HTR-8/SVneo (cell line): ENCODE data around the gene ESR2.
"Not testable (repeated sequence)": the region's sequence is repeated elsewhere in the genome, so short reads cannot be mapped to it uniquely, and the experiment has no call there.

ENCODE experiments used
- DNase-seq: peaks from one replicate; pipeline ENCODE4 v3.0.0; 2011; ENCODE audit warnings: low spot score, mixed read lengths; ENCODE audit not compliant: insufficient read length
- FAIRE-seq: peaks from 2 replicates; lab custom pipeline; 2011; peaks lifted over from hg19 to GRCh38; lab: Jason Lieb, UNC

Gene ESR2

DNA sequence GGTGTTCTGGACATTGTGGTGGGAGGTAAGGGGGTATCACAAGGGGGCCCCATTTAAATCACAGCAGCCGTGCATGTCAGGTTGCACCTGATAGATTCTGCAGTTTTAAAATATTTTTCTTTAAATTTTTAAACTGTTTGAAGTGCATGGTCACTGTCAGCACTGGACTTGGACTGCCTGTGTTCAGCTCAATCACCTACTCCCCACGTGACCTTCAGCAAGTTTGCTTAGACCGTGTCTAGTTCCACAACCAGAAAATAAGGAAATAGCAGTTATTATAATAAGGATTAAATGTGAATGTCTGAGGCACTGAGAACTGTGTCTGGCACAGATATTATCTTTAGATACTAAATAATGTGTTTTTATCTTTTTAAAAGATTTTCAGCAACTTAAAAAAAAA is 64.7 kb downstream of the ESR2 start:
- peak; percentile 83 for FAIRE-seq
- DNase-seq = no peak

DNA sequence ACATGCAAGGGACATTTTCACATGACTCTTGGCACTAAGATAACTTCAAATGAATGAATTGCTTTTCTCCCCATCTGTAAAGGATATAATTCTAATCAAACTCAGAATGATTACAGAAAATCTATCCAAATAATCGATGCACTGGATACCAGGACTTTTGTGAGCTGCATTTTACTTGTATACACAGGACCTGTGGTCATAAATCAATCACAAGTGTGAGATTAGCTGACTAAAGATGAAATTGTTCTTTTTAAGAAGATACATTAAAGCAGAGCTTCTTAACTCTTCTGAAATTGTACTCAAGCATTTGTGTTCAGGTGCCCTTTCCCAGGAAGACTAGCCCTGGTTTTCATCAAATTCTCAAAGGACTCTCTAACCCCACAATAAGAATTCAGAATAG is 66.3 kb downstream of the ESR2 start:
- FAIRE-seq = peak; percentile 90
- DNase-seq = no peak

DNA sequence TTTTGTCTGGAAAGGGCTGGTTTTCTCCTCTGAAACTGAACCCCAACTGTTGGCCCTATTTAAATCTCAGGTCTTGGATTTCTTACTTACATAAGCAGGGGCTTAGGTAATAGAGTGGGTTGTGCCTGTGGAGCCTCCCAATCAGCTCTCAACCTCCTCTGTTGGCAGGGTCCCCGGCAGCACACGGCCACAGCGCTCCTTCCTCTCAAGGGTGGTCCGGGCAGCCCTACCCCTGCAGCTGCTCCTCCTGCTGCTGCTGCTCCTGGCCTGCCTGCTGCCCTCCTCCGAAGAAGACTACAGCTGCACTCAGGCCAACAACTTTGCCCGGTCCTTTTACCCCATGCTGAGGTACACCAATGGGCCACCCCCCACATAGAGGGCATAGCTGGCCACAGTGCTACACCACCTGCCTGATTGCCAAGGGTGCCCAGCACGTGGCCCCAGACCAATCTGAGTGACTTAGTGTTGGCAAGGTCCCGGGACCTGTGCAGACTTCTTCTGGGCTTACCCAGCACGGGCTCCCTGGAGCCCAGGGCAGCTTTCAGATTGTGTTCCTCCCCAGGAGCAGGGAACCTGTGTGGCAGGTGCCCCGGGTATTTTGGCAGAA is 68.9 kb downstream of the ESR2 start:
- FAIRE-seq (peak; percentile 92), DNase-seq (no peak)

DNA sequence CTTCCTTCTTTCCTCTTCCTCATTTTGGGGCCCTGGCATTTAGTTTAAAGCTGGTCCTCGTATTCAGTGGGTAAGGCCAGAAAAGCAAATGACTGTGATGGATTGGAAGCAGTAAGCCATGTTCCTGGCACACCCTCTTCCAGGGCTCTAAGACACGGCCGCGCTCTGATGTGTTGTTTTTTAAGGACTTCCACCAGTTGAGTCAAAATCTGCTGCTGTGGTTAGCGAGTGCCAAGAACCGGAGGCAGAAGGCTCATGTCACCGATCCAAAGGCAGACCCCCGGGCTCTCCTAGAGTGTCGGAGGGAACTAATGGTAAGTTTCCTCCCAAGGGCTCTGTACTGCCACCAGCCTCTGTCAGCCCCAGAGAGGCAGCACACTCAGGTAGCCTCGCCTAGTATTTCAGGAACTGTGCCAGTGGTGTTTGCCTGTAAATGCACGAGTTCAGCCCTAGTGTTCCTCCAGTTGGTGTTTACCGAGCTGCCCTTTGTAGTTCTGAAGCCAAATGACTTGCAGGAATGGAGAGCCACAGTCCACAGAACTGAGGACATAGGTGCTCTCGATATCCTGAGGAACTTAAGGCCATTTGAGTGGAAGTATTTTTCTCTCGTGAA is 72.7 kb downstream of the ESR2 start:
- DNase-seq (no peak), FAIRE-seq (peak; percentile 94)

DNA sequence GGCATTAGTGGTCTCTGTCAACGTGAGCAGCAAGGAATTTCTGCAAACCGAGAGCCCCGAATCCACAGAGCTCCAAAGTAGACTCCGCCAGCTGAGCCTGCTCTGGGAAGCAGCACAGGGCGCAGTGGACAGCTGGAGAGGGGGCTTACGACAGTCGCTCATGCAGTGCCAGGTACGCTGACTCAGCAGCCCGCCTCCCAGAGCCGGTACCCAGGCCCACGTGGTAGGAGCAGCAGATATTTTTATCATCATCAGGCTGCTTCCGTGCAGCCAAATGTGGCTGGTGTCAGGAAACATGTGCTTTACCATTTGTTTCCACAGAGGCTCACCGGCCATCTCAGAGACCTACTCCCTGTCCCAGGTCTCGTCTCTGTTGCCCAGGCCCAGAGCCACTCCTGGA is 73.7 kb downstream of the ESR2 start:
- no peak for DNase-seq

DNA sequence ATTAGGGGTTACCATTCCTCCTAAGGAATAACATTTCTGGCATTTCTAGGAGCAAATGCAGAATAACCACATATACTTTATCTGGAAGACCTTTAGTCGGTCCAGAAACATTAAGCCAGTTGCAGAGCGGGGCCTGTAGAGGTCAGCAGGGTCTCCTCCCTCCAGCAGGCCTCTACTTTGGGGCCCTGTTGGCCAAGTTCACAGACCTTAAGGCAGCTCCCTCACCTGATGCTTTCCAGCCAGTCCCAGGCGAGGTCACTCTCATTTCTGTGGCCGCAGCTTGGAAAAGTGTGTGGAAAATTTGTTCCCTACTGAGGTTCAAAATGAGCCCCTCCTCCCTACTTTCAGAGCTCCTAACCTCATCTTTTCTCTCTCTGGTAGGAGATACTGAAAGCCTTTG is 74.1 kb downstream of the ESR2 start:
- FAIRE-seq = no peak
- DNase-seq = no peak

More for the DNA sequence above, 73.7 kb downstream of the ESR2 start:
- FAIRE-seq = no peak

DNA sequence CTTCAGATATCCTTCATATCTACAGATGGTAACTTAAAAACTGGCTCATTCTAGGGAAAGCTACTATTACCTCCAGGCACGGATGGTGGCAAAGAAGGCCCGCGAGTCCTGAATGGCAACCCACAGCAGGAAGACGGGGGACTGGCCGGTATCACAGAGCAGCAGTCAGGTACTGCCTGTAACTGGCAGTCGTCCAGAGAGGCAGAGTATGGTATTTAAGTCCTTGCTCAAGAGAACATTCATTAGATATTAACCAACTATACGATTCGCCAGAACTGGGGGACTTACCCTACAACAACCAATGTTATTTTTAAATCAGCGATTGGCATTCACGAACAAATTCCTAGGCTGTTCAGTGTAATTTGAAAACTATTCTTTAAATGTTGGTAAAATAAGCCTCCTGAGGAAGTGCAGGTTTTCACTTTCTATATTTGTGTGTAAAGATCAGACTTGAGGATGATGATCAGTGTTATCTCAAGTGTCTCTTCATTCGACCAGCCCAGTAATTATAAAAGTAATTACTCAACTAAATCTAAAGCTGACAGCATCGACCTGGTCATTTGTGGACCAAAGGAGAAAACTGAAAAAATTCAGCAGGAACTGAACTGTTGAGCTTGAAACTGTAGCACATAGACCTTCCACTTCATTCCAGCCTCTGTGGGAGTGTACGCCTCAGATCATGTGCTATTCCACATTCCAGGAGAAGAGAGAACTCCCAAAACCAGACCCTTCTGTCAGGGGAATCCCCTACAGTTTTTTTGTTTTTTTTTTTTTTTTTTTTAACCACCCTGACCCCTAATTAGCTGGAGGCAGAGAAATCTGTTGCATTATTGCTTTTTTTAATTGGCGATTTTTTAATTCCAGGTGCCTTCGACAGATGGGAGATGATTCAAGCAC is 75.6 kb downstream of the ESR2 start:
- peak; percentile 69 for FAIRE-seq
- DNase-seq = no peak

DNA sequence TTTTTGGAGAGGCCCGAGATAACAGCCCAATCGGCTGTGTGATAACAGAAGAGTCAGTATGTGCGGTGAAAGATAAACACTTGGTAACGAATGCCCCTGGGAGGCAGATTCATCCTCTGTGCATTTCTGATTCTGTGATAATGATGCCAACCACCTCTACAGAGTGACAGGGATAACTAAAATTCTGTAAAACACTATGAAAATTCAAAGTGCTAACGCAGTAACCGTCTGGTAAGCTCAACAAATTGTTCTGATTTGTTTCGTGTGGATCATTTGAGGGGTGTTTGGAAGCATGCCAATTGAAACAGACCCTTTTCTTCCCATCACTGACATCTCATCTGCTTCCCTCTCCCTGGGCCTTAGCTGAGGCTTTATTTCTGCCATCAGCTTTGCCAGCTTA is 76.3 kb downstream of the ESR2 start:
- FAIRE-seq (peak; percentile 87), DNase-seq (no peak)

DNA sequence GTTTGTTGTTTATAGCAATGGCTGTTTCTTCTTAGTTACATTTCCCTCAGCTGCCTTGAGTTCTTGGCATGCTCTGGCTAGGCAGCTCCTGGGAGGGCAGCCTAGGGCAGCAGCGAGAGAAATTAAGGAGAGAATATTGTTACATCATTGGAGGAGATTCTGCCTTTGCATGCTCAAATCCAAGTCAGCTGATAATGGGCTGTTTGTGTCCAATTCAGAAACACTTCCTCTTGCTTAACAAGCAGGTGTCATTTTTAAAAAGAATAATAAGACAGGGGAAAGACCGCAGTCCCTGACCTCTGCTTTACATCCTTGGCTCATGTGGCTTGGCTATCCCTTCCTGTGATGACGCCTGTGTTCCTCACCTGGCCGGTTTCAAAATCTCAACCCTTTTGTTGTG is 76.9 kb downstream of the ESR2 start:
- DNase-seq (no peak), FAIRE-seq (no peak)

DNA sequence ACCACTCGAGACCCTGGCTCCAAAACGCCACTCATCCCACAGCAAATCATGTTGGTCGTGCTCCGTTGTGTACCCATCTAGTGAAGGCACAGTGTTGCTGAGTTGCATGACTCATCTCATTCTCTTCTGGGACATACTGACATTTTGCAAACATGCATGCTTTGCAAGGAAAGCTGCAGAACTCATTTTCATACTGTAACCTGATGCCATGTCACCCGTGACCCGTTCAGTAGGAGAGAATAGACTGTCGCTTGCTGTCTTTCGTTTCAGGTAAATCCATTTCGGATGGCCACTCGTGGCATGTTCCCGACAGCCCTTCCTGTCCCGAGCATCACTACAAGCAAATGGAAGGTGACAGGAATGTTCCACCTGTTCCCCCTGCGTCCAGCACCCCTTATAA is 78.2 kb downstream of the ESR2 start:
- no peak for DNase-seq
- FAIRE-seq = peak; percentile 98

DNA sequence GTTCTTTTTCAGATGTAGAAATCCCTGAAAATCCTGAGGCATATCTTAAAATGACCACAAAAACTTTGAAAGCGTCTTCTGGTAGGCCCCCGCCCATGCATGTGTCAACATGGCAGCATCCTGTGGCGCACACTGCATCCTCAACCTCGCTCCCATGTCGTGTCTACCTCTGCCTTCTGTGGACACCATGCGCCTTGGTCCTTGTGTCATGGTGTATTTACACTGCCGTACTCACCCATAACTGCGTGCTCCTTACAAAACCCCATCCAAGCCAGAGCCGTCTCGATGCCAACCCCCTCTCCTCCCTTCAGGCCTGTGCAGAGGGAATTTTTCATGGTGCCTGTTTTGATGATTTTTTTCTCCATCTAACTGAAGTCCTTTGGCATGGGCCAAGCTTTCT is 78.9 kb downstream of the ESR2 start:
- FAIRE-seq = no peak

DNA sequence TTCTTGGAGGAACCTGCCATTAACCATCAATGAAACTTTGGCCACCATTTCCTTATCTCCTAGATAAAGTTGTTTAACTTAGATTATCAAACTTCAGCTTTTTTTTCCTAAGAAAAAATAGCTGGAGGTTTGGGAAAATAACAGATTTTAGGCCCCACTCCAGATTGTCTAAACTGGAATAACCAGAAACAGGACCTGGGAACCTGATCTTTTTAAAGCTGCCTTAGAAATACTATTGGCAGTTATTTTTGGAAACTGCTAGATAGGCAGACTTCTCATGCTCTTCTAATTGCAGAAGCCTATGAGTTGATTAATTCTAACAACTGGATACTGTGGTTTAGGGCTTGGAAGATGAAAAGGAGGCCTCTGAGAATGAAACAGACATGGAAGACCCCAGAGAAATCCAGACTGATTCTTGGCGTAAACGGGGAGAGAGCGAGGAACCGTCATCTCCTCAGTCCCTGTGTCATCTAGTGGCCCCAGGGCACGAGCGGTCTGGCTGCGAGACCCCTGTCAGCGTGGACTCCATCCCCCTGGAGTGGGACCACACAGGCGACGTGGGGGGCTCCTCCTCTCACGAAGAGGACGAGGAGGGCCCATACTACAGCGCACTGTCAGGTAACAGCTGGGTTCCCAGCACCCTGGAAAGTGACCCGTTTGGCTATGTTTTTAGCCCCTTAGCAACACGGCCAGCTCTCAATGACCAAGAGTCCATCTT is 80.2 kb downstream of the ESR2 start:
- no peak for FAIRE-seq
- DNase-seq = no peak

More for the DNA sequence above, 78.9 kb downstream of the ESR2 start:
- no peak for DNase-seq

DNA sequence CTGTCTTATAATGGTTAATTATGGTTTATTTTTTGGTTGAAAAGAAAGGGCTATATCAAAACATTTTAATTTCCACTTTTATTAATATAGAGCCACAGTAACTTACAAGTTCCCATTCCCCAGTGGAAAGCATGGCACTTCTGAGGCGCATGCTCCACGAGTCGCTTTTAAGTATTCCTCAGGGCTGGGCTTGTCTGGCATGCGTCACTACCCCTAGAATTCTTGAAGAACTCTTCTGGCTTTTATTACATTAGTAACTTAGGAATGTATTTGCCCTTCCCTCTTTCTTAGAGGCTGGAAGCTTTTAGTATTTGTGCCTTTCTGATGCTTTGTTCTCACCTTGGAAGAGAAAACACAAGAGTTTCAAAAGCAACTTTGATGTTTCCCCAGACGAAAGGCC is 81.1 kb downstream of the ESR2 start:
- FAIRE-seq (no peak), DNase-seq (no peak)

DNA sequence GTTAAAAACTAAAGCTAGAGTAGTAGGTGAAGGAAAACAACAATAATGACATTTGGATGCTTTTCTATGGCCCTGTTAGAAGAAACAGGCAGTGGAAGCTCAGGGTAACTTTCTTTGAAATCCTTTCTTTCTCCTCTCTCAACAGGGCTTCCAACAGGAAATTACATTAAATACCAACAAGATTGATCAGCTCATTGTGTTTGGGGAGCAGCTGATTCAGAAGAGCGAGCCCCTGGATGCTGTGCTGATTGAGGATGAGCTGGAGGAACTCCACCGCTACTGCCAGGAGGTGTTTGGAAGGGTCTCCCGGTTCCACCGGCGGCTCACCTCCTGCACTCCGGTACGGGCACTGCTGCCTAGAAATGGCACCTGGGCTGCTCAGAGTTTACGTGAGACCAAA is 81.5 kb downstream of the ESR2 start:
- FAIRE-seq = no peak

DNA sequence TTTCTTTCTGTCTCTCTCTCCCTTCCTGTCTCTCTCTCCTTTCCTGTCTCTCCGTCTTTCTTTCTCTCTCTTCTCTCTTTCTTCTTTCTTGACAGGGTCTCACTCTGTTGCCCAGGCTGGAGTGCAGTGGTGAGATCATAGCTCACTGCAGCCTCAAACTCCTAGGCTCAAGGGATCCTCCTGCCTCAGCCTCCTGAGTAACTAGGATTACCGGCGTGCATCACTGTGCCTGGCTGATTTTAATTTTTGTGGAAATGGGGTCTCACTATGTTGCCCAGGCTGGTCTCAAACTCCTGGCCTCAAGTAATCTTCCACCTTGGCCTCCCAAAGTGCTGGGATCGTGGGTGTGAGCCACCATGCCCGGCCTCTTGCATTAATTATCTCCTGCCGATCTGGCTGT is 83.3 kb downstream of the ESR2 start:
- DNase-seq, FAIRE-seq: not testable (repeated sequence)

More for the DNA sequence above, 81.5 kb downstream of the ESR2 start:
- DNase-seq = no peak

DNA sequence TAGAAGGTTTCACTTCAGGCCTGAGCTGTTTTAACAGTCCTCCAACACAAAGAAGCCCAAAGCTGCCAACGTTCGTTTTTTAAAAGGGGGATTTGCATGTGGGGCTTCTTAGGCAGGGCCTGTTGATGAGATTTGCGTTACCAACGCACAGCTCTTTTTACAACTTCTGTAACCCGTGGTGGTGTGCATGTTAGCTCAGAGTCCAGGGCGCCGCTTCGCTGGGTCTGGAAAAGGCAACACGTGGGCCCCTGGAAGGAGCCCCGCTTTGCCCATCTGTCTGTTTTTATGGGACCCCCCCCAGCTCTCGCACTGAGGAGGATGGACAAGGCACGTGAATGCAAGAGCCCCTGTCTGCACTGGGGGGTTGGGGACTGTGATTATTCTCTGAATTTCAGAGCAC is 84.0 kb downstream of the ESR2 start:
- no peak for DNase-seq
- no peak for FAIRE-seq

DNA sequence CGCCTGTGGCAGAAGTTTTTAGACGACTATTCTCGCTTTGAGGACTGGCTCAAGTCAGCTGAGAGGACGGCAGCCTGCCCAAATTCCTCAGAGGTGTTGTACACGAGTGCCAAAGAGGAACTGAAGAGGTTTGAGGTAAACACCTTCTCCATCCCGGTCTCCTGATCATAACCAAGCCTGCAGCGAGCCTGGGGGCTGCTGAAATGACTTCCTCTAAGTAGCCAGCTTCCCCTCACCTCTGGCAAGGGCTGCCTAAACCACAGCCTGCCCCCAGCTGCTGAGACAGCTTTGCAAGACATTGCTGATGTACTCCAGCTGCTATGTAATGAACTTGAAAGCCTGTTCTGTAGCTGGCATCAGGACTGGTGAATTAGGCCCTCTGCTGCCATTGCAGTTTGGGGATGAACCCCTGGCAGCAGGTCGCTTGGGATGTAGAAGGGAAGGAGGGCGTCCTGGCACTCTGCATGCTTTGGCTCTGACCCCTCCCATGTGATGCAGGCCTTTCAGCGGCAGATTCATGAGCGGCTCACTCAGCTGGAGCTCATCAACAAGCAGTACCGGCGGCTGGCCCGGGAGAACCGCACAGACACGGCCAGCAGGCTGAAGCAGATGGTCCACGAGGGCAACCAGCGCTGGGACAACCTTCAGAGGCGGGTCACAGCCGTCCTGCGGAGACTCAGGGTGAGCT is 84.6 kb downstream of the ESR2 start:
- DNase-seq = no peak
- no peak for FAIRE-seq

DNA sequence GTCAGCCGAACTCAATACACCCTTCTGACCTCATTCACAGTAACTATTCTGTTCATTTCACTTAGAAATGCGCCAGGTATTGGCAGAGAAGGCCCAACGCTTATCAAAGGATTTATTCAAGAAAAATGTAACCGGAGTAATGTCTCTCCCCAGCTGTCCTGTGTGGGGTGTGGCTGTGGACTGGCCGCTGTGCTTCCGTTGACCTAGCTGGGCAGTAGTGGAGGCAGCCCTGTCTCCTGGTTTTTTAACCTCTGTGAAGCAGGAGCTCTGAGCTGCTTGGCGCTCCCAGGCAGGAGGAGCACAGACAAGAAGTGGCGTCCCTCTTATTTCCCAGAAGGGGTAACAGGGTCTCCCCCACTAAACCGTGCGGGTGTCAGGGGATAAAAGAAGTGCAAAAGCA is 85.2 kb downstream of the ESR2 start:
- DNase-seq (no peak), FAIRE-seq (no peak)

DNA sequence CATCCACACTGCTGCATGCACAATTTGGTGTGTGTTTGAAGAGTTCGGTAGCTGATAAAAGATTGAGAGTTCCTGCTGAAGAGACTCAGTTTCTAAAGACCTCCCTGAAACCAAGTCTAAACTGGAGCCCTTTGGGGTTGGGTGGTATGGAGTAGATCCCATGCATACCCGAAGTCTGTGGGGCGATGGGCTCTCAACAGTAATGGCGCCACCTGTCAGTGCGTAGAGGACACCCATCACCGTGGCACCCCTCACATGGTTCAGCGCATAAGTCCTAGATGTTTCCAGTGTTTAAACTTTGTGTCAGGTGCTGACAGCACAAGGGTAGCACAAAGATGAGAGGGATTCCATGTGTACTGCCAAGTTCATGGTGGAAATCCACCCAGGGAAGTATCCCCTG is 85.9 kb downstream of the ESR2 start:
- no peak for DNase-seq
- FAIRE-seq = no peak

DNA sequence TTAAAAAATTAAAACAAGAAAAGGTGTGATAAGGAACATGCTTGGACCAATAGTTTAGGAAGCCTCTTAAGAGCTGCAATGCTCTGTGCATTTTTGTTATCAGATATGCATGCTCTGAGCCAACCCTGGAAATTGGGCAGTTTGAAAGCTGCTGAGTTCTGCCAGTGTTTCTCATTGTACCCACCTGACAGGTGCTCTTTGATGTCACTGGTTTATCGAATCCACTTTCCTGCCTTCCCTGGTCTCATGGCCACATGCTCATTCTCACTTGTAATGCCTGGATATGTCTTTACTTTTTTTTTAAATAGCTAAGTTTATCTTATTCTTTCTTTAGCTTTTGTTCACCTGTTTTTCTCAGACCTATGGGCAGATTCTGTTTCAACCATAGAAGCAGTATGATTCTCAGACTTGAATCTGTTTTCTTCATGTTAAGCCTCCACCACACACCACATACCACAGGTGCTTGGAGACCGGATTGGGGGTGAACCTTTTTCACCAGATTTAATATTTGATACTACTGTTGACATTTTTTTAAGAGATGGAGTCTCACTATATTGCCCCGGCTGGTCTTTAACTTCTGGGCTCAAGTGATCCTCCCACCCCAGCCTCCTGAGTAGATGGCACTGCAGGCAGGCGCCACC is 90.7 kb downstream of the ESR2 start:
- DNase-seq = no peak
- FAIRE-seq = no peak
